ENCODE data around the gene HRH1.

HRH1 gene

GRCh38 chr3:11282250-11283138, 128.2 kb downstream of the HRH1 start:
- no peak for DNase-seq (ENCODE audit: low read depth in 2 of 2)

GRCh38 chr3:11283139-11283475, 128.8 kb downstream of the HRH1 start:
- DNase-seq (ENCODE audit: low read depth in 2 of 2), result no peak

GRCh38 chr3:11284011-11284410, 129.7 kb downstream of the HRH1 start:
- DNase-seq (ENCODE audit: low read depth in 2 of 2), result no peak

GRCh38 chr3:11285471-11285870, 131.2 kb downstream of the HRH1 start:
- DNase-seq (ENCODE audit: low read depth in 2 of 2), result no peak

GRCh38 chr3:11287404-11287803, 133.1 kb downstream of the HRH1 start:
- DNase-seq (ENCODE audit: low read depth in 2 of 2), result no peak

- DNase-seq (ENCODE audit: low read depth in 2 of 2), result no peak
Observed at GRCh38 chr3:11288021-11288491, 133.8 kb downstream of the HRH1 start.

- no peak for DNase-seq (ENCODE audit: low read depth in 2 of 2)
Observed at GRCh38 chr3:11288786-11289637, 134.7 kb downstream of the HRH1 start.

GRCh38 chr3:11289864-11290263, 135.6 kb downstream of the HRH1 start:
- no peak for DNase-seq (ENCODE audit: low read depth in 2 of 2)

- no peak for DNase-seq (ENCODE audit: low read depth in 2 of 2)
Observed at GRCh38 chr3:11290743-11291680, 136.7 kb downstream of the HRH1 start.

- no peak for DNase-seq (ENCODE audit: low read depth in 2 of 2)
Observed at GRCh38 chr3:11291808-11292207, 137.5 kb downstream of the HRH1 start.

- DNase-seq (ENCODE audit: low read depth in 2 of 2), result no peak
Observed at GRCh38 chr3:11297126-11297525, 142.8 kb downstream of the HRH1 start.

GRCh38 chr3:11300970-11301369, 146.7 kb downstream of the HRH1 start:
- DNase-seq (ENCODE audit: low read depth in 2 of 2), result no peak

- no peak for DNase-seq (ENCODE audit: low read depth in 2 of 2)
Observed at GRCh38 chr3:11302444-11302843, 148.2 kb downstream of the HRH1 start.

GRCh38 chr3:11304175-11304574, 149.9 kb downstream of the HRH1 start:
- no peak for DNase-seq (ENCODE audit: low read depth in 2 of 2)

GRCh38 chr3:11305509-11305908, 151.2 kb downstream of the HRH1 start:
- DNase-seq (ENCODE audit: low read depth in 2 of 2), result no peak

- no peak for DNase-seq (ENCODE audit: low read depth in 2 of 2)
Observed at GRCh38 chr3:11306817-11307589, 152.7 kb downstream of the HRH1 start.

GRCh38 chr3:11307830-11308432, 153.6 kb downstream of the HRH1 start:
- no peak for DNase-seq (ENCODE audit: low read depth in 2 of 2)

GRCh38 chr3:11310258-11310657, 156.0 kb downstream of the HRH1 start:
- DNase-seq (ENCODE audit: low read depth in 2 of 2), result no peak

- no peak for DNase-seq (ENCODE audit: low read depth in 2 of 2)
Observed at GRCh38 chr3:11312166-11312565, 157.9 kb downstream of the HRH1 start.

Measured in activated CD8-positive, alpha-beta memory T cell treated with anti-CD3 and anti-CD28 coated beads for 4 hours (primary cell).